ENCODE results near the gene JMJD8.
A peak's percentile ranks its signal among the peaks of the same experiment; 100 is the strongest.

Gene JMJD8

GRCh38 chr16:684071-684794, at the start of gene JMJD8:
Gene JMJD8 (minus strand): TSS chr16:684334. CDS start chr16:684319, 15 bp downstream.
- peak; percentile 97 for DNase-seq (ENCODE audit: low spot score)

GRCh38 chr16:733382-734207, 49.5 kb upstream of the JMJD8 start:
- no peak for DNase-seq (ENCODE audit: low spot score)

- no peak for DNase-seq (ENCODE audit: low spot score)
These were observed 48.8 kb upstream of the JMJD8 start for GRCh38 chr16:732936-733335.

GRCh38 chr16:732332-732731, 48.2 kb upstream of the JMJD8 start:
- no peak for DNase-seq (ENCODE audit: low spot score)

- DNase-seq (ENCODE audit: low spot score) = no peak
These were observed 46.8 kb upstream of the JMJD8 start for GRCh38 chr16:730666-731509.

- no peak for DNase-seq (ENCODE audit: low spot score)
These were observed 45.9 kb upstream of the JMJD8 start for GRCh38 chr16:729768-730665.

GRCh38 chr16:728890-729744, 45.0 kb upstream of the JMJD8 start:
- no peak for DNase-seq (ENCODE audit: low spot score)

GRCh38 chr16:728131-728889, 44.2 kb upstream of the JMJD8 start:
- DNase-seq (ENCODE audit: low spot score) = peak; percentile 67

GRCh38 chr16:727291-727977, 43.3 kb upstream of the JMJD8 start:
- DNase-seq (ENCODE audit: low spot score) = no peak

- peak; percentile 63 for DNase-seq (ENCODE audit: low spot score)
These were observed 42.5 kb upstream of the JMJD8 start, which contains the start of the genes CCDC78 and HAGHL for GRCh38 chr16:726438-727290. Gene CCDC78 (minus strand): TSS chr16:726443. CDS start chr16:726367, 76 bp downstream. Gene HAGHL (plus strand): TSS chr16:727106. CDS start chr16:727510, 404 bp downstream.

- no peak for DNase-seq (ENCODE audit: low spot score)
These were observed 42.0 kb upstream of the JMJD8 start for GRCh38 chr16:726188-726437.

GRCh38 chr16:725463-726187, 41.5 kb upstream of the JMJD8 start:
- no peak for DNase-seq (ENCODE audit: low spot score)

GRCh38 chr16:725041-725376, 40.9 kb upstream of the JMJD8 start:
- DNase-seq (ENCODE audit: low spot score) = no peak

- DNase-seq (ENCODE audit: low spot score) = no peak
These were observed 40.3 kb upstream of the JMJD8 start for GRCh38 chr16:724188-725040.

GRCh38 chr16:723695-724094, 39.6 kb upstream of the JMJD8 start:
- no peak for DNase-seq (ENCODE audit: low spot score)

- no peak for DNase-seq (ENCODE audit: low spot score)
These were observed 38.9 kb upstream of the JMJD8 start for GRCh38 chr16:722835-723633.

All from activated CD4-positive, alpha-beta T cell treated with anti-CD3 and anti-CD28 coated beads, Interleukin-2, Interleukin-4, amounts not matched to agents 100 ng/mL and 50 ng/mL, durations not matched to agents 16 hours and 8 hours (primary cell).